GM19035 (cell line): ENCODE results near the gene SHISA5.
"Not testable (repeated sequence)": the region's sequence is repeated elsewhere in the genome, so short reads cannot be mapped to it uniquely, and the experiment has no call there.

Source experiments
- ATAC-seq: cut with Tn5 transposase; IDR thresholded peaks from one replicate; pipeline ENCODE4 v1.9.1; 2021; ENCODE audit not compliant: unreplicated experiment

SHISA5 gene

GRCh38 chr3:48478626-48479555 is 25.1 kb downstream of the SHISA5 start:
- ATAC-seq, result no peak

- ATAC-seq, result no peak
Measured at GRCh38 chr3:48477959-48478520, 25.9 kb downstream of the SHISA5 start.

- ATAC-seq, result no peak
Measured at GRCh38 chr3:48476426-48477053, 27.4 kb downstream of the SHISA5 start.

- no peak for ATAC-seq
Measured at GRCh38 chr3:48475188-48475587, 28.8 kb downstream of the SHISA5 start.

GRCh38 chr3:48474619-48475018 is 29.4 kb downstream of the SHISA5 start:
- ATAC-seq, result no peak

- not testable (repeated sequence) for ATAC-seq
Measured at GRCh38 chr3:48474031-48474430, 29.9 kb downstream of the SHISA5 start.

GRCh38 chr3:48473617-48473952 is 30.4 kb downstream of the SHISA5 start:
- no peak for ATAC-seq

- ATAC-seq, result peak; percentile 78
Measured at GRCh38 chr3:48472923-48473616, 30.9 kb downstream of the SHISA5 start.

GRCh38 chr3:48472673-48472922 is 31.4 kb downstream of the SHISA5 start:
- no peak for ATAC-seq

GRCh38 chr3:48470286-48470685 is 33.7 kb downstream of the SHISA5 start:
- ATAC-seq, result no peak

- no peak for ATAC-seq
Measured at GRCh38 chr3:48469046-48469915, 34.7 kb downstream of the SHISA5 start.

- ATAC-seq, result no peak
Measured at GRCh38 chr3:48468329-48468731, 35.6 kb downstream of the SHISA5 start.

- no peak for ATAC-seq
Measured at GRCh38 chr3:48467473-48468267, 36.3 kb downstream of the SHISA5 start.

- ATAC-seq, result no peak
Measured at GRCh38 chr3:48467110-48467454, 36.9 kb downstream of the SHISA5 start.

- peak; percentile 23 for ATAC-seq
Measured at GRCh38 chr3:48466386-48467109, 37.4 kb downstream of the SHISA5 start.

GRCh38 chr3:48465531-48466378 is 38.2 kb downstream of the SHISA5 start:
- peak; percentile 85 for ATAC-seq

GRCh38 chr3:48465237-48465530 is 38.8 kb downstream of the SHISA5 start:
- ATAC-seq, result no peak

GRCh38 chr3:48464713-48465221 is 39.2 kb downstream of the SHISA5 start:
- ATAC-seq, result no peak

- ATAC-seq, result no peak
Measured at GRCh38 chr3:48463703-48464102, 40.3 kb downstream of the SHISA5 start.
